ENCODE measurements around the gene PGRMC1.
"Not testable (repeated sequence)": the region's sequence is repeated elsewhere in the genome, so short reads cannot be mapped to it uniquely, and the experiment has no call there.

The PGRMC1 gene

GRCh38 chrX:119208401-119209057 lies 27.6 kb upstream of the PGRMC1 start:
- H3K79me2 ChIP-seq (ENCODE audit: control insufficient read depth, insufficient read depth, low read length, unreplicated experiment) = no peaks in the 10 kb centered on the region
- H3K4me3 ChIP-seq (ENCODE audit: low read depth, low read length) = no peak overlapping the region
- H2AFZ ChIP-seq (ENCODE audit: low read length, unreplicated experiment) = no peak overlapping the region
- no peak overlapping the region for H3K27ac ChIP-seq (ENCODE audit: low read depth, low read length)
- no peaks in the 10 kb centered on the region for H3K36me3 ChIP-seq (ENCODE audit: insufficient read depth, low read length)
- no peaks in the 10 kb centered on the region for H3K4me1 ChIP-seq (ENCODE audit: control insufficient read depth, insufficient read depth, low read length, unreplicated experiment)
- peaks cover 11% of the 10 kb centered on the region for H3K27me3 ChIP-seq (ENCODE audit: insufficient read depth, low read length)

- not testable (repeated sequence) for H3K79me2 ChIP-seq (ENCODE audit: control insufficient read depth, insufficient read depth, low read length, unreplicated experiment); H3K4me3 ChIP-seq (ENCODE audit: low read depth, low read length); H3K36me3 ChIP-seq (ENCODE audit: insufficient read depth, low read length); H2AFZ ChIP-seq (ENCODE audit: low read length, unreplicated experiment); H3K27ac ChIP-seq (ENCODE audit: low read depth, low read length); H3K4me1 ChIP-seq (ENCODE audit: control insufficient read depth, insufficient read depth, low read length, unreplicated experiment); H3K27me3 ChIP-seq (ENCODE audit: insufficient read depth, low read length)
These were observed 25.0 kb upstream of the PGRMC1 start for GRCh38 chrX:119210931-119211648.

DNA sequence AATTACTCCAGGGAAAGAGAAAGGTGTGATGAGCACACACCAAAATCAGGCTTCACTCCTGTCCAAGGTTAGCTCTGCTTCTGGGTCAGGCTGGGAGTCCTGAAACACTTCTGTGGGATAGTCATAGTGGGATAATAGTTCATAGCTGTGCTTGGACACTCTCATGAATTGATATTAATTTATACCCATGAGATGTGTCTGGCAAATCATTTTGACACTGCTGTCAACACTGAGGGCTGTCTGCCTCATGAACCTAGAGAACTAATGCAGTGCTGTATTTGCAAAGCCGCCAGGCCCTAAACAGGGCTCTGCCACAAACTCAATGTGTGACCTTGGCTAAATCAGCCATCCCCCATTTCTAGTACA lies 24.5 kb upstream of the PGRMC1 start:
- H3K36me3 ChIP-seq (ENCODE audit: insufficient read depth, low read length) = no peaks in the 10 kb centered on the region
- H3K79me2 ChIP-seq (ENCODE audit: control insufficient read depth, insufficient read depth, low read length, unreplicated experiment) = no peaks in the 10 kb centered on the region
- no peak overlapping the region for H2AFZ ChIP-seq (ENCODE audit: low read length, unreplicated experiment)
- H3K4me3 ChIP-seq (ENCODE audit: low read depth, low read length) = no peak overlapping the region
- H3K27me3 ChIP-seq (ENCODE audit: insufficient read depth, low read length) = 0 out of 2 replicates have a peak, but pooled peaks cover 10% of the 10 kb centered on the region
- no peak overlapping the region for H3K27ac ChIP-seq (ENCODE audit: low read depth, low read length)
- no peaks in the 10 kb centered on the region for H3K4me1 ChIP-seq (ENCODE audit: control insufficient read depth, insufficient read depth, low read length, unreplicated experiment)

GRCh38 chrX:119218198-119218597 lies 17.9 kb upstream of the PGRMC1 start:
- no peaks in the 10 kb centered on the region for H3K36me3 ChIP-seq (ENCODE audit: insufficient read depth, low read length)
- H3K4me3 ChIP-seq (ENCODE audit: low read depth, low read length) = no peak overlapping the region
- no peak overlapping the region for H3K27ac ChIP-seq (ENCODE audit: low read depth, low read length)
- no peaks in the 10 kb centered on the region for H3K4me1 ChIP-seq (ENCODE audit: control insufficient read depth, insufficient read depth, low read length, unreplicated experiment)
- H3K27me3 ChIP-seq (ENCODE audit: insufficient read depth, low read length) = 0 out of 2 replicates have a peak, but pooled peaks cover 12% of the 10 kb centered on the region
- no peak overlapping the region for H2AFZ ChIP-seq (ENCODE audit: low read length, unreplicated experiment)
- H3K79me2 ChIP-seq (ENCODE audit: control insufficient read depth, insufficient read depth, low read length, unreplicated experiment) = no peaks in the 10 kb centered on the region

DNA sequence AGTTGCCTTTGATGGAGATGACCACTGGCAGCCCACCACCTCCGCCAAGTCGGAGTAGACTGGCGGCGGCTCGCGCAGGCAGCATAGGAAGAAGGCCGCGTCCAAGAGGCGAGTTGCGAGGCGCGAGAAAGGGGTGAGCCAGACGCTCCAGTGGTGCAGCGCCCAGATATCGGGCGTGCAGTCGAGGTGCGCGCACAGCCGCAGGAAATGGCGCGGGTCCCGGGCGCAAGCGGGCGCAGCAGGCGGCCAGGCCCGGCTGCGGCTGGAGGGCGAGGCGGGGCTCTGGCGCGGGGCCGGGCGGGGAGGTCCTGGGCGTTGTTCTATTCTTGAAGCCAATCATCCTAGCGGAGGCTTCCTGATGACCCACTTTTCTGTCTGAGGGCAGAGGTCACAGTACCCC lies 13.2 kb upstream of the PGRMC1 start:
- no peaks in the 10 kb centered on the region for H3K27me3 ChIP-seq (ENCODE audit: insufficient read depth, low read length)
- H3K27ac ChIP-seq (ENCODE audit: low read depth, low read length) = no peak overlapping the region
- H3K4me1 ChIP-seq (ENCODE audit: control insufficient read depth, insufficient read depth, low read length, unreplicated experiment) = no peaks in the 10 kb centered on the region
- no peaks in the 10 kb centered on the region for H3K36me3 ChIP-seq (ENCODE audit: insufficient read depth, low read length)
- no peak overlapping the region for H3K4me3 ChIP-seq (ENCODE audit: low read depth, low read length)
- no peaks in the 10 kb centered on the region for H3K79me2 ChIP-seq (ENCODE audit: control insufficient read depth, insufficient read depth, low read length, unreplicated experiment)
- no peak overlapping the region for H2AFZ ChIP-seq (ENCODE audit: low read length, unreplicated experiment)

DNA sequence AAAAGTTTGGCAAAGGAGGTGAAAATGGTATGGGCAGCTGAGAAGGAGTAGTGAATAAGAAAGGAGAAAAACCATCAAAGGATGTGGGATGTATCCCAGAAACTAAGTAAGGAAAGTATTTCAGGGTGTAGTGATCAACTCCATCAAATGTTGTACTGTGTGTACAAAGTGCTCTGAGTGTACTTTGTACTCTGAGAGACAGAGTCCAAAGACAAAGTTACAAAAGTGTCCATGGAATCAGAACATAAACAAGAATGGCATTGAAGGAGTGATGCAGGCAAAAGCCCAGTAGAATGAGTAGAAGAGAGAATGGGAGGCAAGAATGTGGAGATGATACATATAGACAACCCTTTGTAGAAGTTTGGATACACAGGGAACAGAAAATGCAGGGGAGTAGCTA lies 12.3 kb upstream of the PGRMC1 start:
- Histone ChIP-seq H3K79me2 (ENCODE audit: control insufficient read depth, insufficient read depth, low read length, unreplicated experiment) (no peaks in the 10 kb centered on the region), H2AFZ (ENCODE audit: low read length, unreplicated experiment) (no peak overlapping the region), H3K36me3 (ENCODE audit: insufficient read depth, low read length) (no peaks in the 10 kb centered on the region), H3K4me3 (ENCODE audit: low read depth, low read length) (no peak overlapping the region), H3K4me1 (ENCODE audit: control insufficient read depth, insufficient read depth, low read length, unreplicated experiment) (peaks cover 6% of the 10 kb centered on the region), H3K27me3 (ENCODE audit: insufficient read depth, low read length) (no peaks in the 10 kb centered on the region), H3K27ac (ENCODE audit: low read depth, low read length) (no peak overlapping the region)

DNA sequence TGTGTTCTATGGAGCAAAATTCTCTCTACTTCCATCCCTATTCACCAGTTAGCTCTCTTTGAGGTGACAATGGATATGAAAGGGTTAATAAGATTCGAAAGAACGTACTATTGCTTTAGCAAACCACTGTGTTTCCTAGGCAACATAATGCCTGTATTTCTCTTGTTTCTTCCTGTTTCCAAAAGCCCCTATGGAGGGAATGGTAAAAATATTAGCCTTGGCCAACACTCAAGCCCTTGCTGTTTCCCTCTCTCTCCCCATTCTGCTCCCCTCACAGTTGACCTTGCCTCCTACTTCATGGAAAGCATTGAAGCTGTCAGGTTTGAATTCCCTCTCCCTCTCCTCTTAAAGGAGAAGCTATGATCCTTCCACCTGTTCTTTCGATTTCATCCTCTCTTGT lies 9.6 kb upstream of the PGRMC1 start:
- Histone ChIP-seq H3K27me3 (ENCODE audit: insufficient read depth, low read length) (no peaks in the 10 kb centered on the region), H3K27ac (ENCODE audit: low read depth, low read length) (no peak overlapping the region), H3K4me3 (ENCODE audit: low read depth, low read length) (no peak overlapping the region), H2AFZ (ENCODE audit: low read length, unreplicated experiment) (no peak overlapping the region), H3K36me3 (ENCODE audit: insufficient read depth, low read length) (no peaks in the 10 kb centered on the region), H3K79me2 (ENCODE audit: control insufficient read depth, insufficient read depth, low read length, unreplicated experiment) (no peaks in the 10 kb centered on the region), H3K4me1 (ENCODE audit: control insufficient read depth, insufficient read depth, low read length, unreplicated experiment) (peaks cover 14% of the 10 kb centered on the region)

- no peaks in the 10 kb centered on the region for H3K36me3 ChIP-seq (ENCODE audit: insufficient read depth, low read length)
- peaks cover 14% of the 10 kb centered on the region for H3K4me1 ChIP-seq (ENCODE audit: control insufficient read depth, insufficient read depth, low read length, unreplicated experiment)
- H2AFZ ChIP-seq (ENCODE audit: low read length, unreplicated experiment) = peak overlapping the region; percentile 50
- H3K4me3 ChIP-seq (ENCODE audit: low read depth, low read length) = no peak overlapping the region
- no peaks in the 10 kb centered on the region for H3K27me3 ChIP-seq (ENCODE audit: insufficient read depth, low read length)
- H3K79me2 ChIP-seq (ENCODE audit: control insufficient read depth, insufficient read depth, low read length, unreplicated experiment) = no peaks in the 10 kb centered on the region
- peak overlapping the region; percentile 74 for H3K27ac ChIP-seq (ENCODE audit: low read depth, low read length)
These were observed 7.4 kb upstream of the PGRMC1 start for GRCh38 chrX:119228512-119229252.

GRCh38 chrX:119229253-119229615 lies 6.9 kb upstream of the PGRMC1 start:
- Histone ChIP-seq H3K79me2 (ENCODE audit: control insufficient read depth, insufficient read depth, low read length, unreplicated experiment) (no peaks in the 10 kb centered on the region), H3K4me1 (ENCODE audit: control insufficient read depth, insufficient read depth, low read length, unreplicated experiment) (peaks cover 14% of the 10 kb centered on the region), H3K27me3 (ENCODE audit: insufficient read depth, low read length) (no peaks in the 10 kb centered on the region), H2AFZ (ENCODE audit: low read length, unreplicated experiment) (peak overlapping the region; percentile 50), H3K36me3 (ENCODE audit: insufficient read depth, low read length) (no peaks in the 10 kb centered on the region), H3K4me3 (ENCODE audit: low read depth, low read length) (no peak overlapping the region), H3K27ac (ENCODE audit: low read depth, low read length) (peak overlapping the region; percentile 74)

- Histone ChIP-seq H3K4me3 (ENCODE audit: low read depth, low read length) (no peak overlapping the region), H2AFZ (ENCODE audit: low read length, unreplicated experiment) (no peak overlapping the region), H3K79me2 (ENCODE audit: control insufficient read depth, insufficient read depth, low read length, unreplicated experiment) (no peaks in the 10 kb centered on the region), H3K27me3 (ENCODE audit: insufficient read depth, low read length) (no peaks in the 10 kb centered on the region), H3K27ac (ENCODE audit: low read depth, low read length) (no peak overlapping the region), H3K36me3 (ENCODE audit: insufficient read depth, low read length) (no peaks in the 10 kb centered on the region), H3K4me1 (ENCODE audit: control insufficient read depth, insufficient read depth, low read length, unreplicated experiment) (peaks cover 14% of the 10 kb centered on the region)
These were observed 5.2 kb upstream of the PGRMC1 start for GRCh38 chrX:119230850-119231249.
